Hepatocyte (in vitro differentiated cells): ENCODE measurements around the gene INIP.

Source experiments
- CTCF ChIP-seq: fragments of 200-600 bp; sonication (generic); IDR thresholded peaks from 2 replicates; pipeline ENCODE4 v1.5.1; 2016; ENCODE audit warnings: antibody characterized with exemption, mild to moderate bottlenecking; ENCODE audit not compliant: poor library complexity
- EZH2 ChIP-seq: fragments of 200-600 bp; sonication (generic); IDR thresholded peaks from 2 replicates; pipeline ENCODE4 v1.6.1; 2016; ENCODE audit warnings: antibody characterized with exemption, mild to moderate bottlenecking, borderline replicate concordance
- EZH2phosphoT487 ChIP-seq: fragments of 200-600 bp; sonication (generic); IDR thresholded peaks from one replicate; pipeline ENCODE4 v1.6.1; 2018; ENCODE audit warnings: antibody characterized with exemption, mild to moderate bottlenecking, low read depth, moderate library complexity; ENCODE audit not compliant: unreplicated experiment, severe bottlenecking

DNA sequence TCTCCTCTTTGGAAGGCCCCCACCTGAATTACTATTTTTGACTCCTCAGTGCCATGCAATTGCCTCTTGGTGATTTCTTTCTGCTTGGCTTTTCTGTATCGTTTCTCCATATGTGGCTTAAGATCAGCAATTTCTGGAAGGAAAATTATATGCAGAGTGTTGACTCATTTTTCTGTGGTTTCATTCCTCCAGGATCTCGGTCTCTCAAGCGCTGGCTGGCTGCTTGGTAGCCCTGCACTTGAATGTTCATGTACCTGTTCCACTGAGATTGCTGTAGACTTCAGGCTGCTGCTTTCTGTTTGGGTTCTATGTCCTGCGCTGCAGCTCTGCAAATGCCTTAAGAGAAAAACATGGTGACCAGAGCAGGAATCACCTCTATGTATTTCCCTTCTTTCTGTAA is 77.6 kb downstream of the INIP start:
- no peak for TF ChIP-seq CTCF
- TF ChIP-seq EZH2, result no peak
- no peak for TF ChIP-seq EZH2phosphoT487
